Activated gamma-delta T cell treated with Interleukin-2 at 50 U/mL for 16 hours (primary cell): ENCODE results near the gene FHOD3.

ENCODE experiments used
- DNase-seq: peaks from one replicate; pipeline ENCODE4 v3.0.0-alpha.2; 2020

FHOD3 gene

DNA sequence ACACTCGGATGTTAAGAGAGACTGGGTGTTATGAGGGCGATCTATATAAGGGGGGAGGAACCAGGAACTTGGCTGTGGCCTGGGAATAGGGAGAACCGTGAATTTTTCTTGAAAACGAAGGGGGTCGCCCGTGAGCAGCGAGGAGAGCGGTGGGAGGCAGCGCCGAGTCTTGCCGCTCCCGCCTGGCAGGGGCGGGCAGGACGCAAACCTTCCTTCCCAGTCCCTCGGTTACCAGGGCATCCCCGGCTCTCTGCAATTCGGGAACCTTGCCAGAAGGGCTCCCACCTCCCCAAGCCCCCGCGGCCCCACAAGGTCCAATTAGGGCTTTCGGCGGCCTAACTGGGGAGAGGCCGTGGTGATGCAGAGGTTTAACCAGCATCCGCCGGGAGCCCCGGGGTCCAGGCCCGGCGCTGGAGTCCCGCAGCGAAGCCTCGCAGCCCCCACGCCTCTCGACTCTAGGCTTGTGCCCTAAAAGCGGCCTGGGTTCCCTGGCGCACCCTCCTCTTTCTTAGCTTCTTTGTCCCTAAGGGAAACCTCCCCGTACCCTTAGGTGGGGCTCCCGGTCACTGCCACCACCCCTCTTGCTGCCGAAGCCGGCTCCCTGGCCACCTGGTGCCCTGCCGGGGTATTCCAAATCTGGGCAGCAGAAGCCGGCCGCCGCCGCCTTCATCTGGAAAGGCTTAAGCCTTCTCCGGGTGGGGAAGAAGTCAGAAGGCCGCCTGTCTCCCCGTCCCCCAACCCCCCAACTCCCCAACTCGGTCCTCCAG is 680 bp upstream of the FHOD3 start:
- no peak for DNase-seq

DNA sequence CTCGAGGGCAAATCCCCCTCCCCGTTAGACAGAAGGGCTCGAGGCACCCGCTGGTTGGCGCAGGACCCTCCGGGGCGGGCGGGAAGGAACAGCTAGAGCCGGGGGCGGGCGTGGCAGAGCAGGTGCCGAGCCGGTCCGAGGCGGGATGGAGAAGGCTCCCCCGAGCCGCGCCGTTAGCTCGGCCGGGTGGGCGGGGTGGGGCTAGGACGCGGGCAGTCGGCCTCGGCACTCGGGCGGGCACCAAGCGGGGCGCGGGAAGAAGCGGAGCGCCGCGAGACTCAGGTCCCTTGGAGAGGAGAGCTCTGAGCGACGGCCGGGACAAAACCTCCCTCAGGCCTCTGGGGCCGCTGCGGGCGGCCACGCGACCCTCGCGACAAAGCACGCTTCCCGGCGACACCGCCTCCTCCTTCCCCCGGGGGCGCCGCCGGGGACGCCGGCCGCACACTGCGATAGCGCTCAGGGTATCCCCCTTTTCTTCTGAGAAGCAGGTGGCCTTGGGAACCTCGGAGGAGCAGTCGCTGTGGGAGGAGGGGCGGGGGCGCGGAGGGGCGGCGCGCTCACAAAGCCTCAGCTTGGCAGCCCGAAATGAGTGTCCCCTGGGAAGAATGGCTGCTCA is 721 bp downstream of the FHOD3 start:
- DNase-seq: no peak

DNA sequence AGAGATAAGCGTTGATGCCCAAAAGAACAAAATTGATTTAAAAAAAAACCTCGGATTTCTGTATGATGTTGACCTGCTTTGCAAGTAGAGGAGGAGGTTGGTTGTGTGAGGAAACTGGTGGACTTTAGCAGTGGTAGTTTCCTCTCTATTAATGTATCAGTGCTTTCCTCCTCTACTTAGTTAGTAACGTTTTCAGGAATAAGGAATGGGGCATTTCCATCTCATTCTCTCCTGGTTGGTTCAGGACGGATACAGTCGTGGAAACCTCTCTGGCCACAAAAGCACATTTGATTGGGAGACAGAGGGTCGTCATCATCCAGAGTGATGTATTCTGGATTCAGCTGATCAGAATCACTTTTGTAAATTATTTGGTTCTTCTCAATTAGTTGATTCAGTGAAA is 1.5 kb downstream of the FHOD3 start:
- no peak for DNase-seq

DNA sequence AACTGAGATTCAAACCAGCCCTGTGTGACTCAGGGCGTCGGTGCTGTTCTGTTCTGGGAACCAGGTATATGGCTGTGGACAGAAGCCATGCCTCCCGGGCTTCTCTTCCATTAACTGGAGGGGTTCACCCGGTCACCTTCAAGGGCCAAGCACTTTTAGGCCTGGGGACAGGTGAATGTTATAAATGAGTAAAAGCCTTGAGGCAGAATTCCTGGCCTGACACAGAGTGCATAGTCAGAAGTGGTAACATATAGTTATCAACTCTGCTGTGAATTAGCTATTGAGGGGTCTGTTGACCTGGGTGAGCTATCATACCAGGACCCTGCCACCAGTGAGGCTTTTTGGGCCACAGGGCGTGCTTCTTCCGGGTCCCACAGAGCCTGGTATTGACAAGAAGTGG is 2.7 kb downstream of the FHOD3 start:
- DNase-seq: no peak

DNA sequence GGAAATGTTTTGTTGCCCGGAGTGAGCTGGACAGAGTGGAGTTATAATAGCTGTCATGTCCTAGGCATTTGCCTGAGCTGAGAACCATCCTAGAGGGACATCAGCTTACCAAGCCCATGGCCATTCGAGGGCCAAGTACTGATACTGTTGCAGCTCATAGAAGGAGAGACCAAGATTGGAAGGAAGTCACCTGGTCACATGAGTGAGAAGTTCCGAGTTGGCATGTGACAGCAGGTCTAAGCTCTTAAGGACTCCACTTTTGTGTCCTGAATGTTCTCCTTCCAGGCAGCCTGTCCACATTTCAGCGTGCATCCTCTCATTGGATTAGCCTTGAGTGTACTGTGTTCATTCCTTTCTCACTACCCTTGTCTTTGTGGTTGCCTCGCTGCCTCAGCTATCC is 4.4 kb downstream of the FHOD3 start:
- DNase-seq: no peak

DNA sequence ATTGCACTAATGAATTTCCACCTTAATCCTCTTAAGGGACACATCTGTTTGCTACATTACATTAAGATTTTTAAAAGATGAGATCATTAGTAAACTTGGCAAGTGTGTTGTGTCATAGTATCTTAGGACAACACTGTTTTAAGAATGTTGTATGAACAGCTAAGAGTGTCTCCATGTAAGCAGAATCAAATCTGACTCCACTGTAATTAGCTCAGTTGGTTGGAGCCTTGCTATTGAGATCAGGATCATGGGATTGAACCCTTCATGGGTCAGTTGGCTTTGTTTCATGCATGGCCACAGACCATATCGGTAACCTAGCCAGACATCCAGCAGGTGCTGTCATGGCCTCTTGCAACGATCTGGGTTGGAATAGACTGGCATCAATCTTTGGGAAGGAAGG is 5.2 kb downstream of the FHOD3 start:
- DNase-seq: no peak

DNA sequence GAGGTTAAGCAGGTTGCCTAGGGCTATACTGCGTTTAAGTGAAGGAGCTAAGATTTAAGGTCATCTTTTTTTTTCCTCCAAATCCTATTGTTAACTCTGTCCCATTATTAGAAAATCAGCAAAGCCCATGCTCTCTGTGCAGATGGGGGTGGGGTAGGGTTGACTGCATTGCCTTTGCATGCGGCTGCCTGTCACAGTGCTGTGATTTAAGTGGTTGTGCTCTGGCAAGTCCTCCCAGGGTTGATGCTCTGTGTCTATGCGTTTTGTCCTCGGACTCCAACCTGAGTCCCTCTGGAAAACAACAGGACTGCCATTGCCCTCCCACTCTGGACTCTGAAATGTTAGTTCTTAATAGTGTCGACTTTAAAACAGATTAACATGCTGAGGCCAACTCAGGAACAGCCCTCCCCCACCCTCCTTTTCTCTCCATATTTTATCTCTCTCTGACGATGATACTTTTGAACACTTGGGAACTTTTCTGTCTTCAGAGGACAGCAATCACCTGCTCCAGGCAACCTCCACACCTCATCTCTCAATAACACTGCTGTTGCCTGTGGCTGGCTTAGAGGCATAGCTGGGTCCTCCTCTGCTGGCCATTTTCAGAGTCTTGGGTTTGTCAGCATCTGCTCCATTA is 5.8 kb downstream of the FHOD3 start:
- no peak for DNase-seq

DNA sequence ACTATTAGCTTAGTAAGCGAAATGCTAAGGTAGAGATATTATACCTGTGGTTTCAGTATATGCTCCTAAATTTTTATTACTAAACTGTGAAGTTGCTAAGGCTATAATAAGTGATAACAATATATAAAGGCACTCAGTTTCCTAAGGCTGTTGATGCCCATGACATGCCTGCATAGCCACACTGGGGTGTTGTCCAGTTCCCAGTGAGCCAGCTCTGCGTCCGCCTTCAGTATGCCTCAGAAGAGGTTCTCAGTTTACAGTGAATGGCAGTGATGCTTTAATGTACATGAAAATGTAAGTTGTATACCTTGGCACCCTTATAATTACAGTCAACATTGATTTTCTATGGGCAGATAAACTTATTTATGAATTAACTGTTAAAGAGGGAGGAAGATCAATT is 7.2 kb downstream of the FHOD3 start:
- no peak for DNase-seq

DNA sequence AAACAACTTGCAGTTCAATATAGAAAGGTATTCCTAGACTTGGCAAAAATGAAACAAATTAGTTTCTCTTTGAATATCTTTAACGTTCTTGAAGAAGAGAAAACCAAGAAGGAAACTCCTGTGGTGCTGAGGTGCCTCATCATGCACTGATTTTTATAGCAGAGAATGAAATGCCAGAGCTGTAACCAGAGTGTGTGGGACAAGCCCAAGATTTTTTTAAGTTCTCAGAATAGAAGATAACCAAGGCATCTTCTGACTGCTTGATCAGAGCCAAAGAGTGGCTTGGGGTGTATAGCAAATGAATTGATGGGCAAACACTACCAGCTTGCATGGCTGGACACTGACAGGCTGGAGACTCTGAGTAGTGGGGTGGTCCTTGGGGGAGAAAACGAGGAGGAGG is 7.9 kb downstream of the FHOD3 start:
- DNase-seq: no peak

DNA sequence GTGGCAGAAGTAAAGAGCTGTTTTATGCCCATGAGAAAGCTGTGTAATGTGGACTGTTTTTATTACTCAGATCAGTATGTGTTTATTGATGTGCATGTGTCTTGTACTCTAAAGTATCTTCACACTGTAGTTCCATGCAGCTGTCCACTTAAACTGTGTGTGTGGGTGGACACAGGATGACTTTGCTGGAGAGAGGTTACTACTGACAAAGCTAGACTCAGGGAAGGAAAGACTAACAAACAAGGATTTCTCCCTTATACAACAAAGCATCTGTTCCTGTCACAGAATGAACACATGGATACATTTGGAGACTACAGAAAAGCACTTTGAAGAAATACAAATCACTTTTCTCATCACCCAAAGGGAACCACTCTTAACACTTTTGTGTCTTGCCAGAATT is 10.0 kb downstream of the FHOD3 start:
- DNase-seq: no peak

DNA sequence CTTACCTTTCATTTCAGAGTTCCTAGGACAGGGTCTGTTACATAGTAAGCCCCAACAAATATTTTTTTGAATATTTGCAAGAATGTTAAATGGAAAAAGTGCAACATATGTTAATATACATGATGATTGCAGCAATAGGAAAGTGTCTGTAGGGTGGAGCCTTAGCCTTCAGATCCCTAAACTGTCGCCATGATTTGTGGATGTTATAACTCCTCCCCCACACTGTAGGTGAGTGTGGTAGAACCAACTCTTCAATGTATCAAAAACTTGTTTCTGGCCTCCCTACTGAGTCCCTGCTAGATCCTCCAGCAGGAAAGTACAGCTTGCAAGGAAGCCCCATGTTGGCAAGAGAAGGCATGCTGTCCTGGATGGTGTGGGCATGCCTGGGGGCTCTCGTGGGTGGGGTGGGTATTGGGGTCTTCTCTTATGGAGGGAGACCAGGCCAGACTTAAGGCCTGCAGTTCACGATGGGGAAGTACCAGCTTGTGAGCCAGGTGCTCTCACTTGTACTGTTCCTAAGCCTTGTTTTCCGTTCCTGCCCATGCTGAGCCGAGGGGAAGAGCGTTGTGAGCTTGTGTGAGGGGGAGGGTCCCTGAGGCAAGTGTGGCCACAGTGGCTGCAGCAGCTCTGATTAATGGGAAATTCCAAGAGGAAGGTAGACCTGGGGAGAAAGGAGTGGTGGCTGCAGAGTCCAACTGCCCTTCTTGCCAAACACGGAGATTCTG is 11.4 kb downstream of the FHOD3 start:
- DNase-seq: no peak

DNA sequence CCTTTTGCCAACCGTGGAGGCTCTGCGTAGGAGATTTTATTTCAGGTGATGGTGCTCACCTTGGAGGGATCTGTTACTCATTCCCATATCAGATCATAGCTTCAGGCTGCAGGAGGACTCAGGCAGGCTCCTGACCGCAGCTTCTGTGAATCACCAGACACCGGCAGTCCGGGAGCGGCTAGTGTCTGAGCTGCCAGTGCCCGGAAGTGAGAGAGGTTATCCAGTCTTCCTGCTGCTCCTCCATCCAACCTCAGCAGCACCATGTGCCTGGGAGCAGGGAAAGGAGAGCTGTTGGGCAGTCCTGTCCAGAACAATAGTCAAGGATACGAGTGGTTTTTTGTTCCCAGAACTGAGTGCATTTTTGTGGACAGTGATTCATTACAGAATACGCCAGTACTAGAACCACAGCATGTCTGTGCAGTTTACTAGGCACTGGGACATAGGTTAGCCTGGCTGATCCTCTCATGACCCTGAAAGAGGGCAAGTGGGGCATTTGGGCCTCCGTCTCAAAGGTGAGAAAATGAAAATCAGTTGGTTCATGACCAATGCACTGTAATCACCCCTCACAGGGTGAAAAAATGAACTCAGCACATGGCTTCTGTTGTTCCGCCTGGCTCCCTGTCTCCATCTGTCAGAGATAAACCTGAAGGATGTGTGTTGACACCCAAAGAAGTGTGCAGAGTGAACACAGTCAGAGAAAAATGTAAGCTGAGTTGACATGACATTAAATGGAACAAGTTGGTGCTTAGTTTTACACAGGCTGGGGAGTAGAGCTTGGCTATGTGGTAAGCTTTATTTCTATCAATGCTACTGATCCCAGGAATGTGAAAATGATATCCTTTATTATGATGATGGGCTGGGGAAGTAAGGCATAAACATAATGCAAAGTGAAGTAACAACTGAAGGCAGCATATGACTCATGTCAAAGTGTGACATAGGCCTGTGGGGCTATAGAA is 12.2 kb downstream of the FHOD3 start:
- no peak for DNase-seq

DNA sequence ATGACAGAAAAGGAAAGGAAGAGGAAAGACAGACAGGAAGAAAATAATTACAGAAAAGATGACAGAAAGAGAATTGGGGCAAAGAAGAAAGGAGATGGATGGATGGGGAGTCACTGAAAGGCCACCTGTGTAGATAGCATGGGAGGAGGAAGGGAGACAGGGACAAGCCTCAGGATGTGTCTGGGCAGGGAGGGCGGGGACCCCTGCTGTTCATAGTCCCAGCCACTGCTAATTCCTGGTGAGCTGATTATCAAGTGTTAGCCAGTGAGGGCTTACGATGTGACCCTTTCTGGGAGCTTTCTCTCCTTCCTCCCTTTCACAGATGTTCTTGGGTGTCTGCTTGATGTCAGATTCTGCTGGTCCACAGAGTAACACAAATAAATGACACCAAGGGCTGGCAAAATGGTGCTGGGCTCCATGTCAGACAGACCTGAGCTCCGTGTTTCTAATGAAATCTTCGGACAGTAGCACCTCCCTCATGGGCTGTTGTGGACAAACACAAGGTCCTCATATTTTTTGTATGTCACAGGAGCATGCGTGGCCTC is 13.6 kb downstream of the FHOD3 start:
- DNase-seq: no peak

DNA sequence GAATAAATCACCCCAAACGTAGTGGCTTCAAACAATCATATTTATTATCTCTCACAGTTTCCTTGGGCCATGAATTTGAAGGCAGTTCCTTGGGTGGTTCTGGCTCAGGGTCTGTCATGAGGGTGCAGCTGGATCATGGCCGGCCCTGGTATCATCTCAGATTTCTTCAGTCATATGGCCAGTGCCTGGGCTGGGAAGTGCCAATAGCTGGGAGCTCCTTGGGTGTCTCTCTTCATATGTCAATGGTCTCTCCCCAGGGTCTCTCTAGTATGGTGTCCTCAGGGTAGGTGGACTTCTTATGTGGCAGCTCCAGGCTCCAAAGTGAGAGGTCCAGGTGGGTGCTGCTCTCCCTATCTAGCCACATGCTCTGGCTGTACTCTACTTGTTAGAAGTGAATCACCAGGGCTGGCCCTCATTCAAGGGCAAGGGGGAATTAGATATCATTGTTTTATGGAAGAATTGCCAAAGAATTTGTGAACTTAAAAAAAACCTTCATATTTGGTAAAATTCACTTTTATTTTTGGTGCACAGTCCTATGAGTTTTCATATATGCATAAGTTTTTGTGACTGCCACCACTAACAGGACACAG is 15.4 kb downstream of the FHOD3 start:
- no peak for DNase-seq

DNA sequence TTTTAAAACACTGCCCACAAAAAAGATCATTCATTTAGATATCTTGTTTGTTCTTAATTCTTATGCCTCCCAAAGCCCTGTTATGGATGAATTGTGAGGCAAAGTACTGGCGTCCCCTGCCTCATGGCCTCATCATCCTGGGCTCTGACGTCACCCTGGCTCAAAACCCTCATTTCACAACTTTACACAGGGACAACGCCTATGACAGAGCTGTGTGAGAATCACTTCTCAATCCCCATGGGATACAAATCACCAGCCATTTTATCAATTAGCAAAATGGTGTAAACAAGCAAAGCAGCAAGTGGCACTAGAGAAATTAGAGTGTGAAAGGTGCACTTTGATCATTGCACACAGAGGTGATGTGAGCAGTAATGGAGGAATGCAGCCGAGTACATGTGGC is 16.6 kb downstream of the FHOD3 start:
- DNase-seq: no peak

DNA sequence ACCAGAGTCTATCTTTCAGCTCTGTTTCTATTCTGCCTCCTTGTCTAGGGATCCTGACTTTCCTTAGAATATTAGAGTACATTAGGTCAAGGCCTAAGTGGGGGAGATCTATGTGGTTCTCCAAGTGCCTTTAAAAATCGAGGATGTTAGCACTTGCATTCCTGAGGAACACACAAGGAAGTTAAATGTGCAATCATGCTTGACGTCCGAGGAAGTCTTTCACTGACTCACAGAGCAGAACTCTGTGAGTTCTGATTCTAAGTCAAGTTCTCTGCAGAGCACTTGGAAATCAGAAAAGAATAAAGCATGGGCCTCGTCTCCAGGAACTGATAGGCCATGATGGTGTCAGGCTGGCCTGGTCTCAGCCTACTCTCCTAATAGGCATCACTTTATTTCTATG is 17.2 kb downstream of the FHOD3 start:
- DNase-seq: no peak

DNA sequence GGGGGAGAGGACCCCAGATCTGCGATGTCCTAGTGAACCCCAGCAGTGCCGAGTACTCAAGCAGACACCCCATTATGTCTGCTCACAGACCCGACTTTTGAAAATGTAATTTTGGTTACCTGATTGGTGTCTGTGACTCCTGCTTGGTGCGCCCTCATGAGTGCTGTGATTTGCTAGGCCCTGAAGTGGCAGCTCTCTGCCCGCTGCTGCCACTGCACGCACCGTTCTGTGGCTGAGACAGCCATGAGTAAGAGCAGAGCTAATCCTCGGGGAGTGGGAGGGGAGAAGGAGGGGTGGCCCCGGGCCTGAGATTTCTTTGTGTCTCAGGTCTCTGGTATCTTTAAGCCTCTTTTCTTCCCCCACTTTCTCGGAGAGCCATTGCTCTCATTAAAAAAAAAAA is 18.2 kb downstream of the FHOD3 start:
- DNase-seq: no peak

DNA sequence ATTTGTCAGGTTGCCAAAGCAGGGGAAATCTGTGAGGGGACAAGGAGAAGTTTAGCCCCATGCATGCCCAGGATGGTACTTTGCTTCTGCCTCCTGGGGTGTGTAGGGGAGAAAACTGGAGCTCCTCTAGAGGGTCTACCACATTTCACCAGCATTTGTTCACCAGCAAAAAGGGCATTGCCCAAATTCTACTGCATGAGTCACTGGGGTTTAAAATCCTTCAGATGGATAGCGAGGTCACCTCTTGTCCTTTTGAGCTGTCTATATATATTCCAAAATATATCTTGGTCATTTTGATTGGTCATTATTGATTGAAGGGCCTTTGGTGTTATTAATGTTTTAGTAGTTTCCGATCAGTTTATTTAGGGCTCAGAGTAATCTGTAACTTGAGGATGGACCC is 18.7 kb downstream of the FHOD3 start:
- DNase-seq: no peak

DNA sequence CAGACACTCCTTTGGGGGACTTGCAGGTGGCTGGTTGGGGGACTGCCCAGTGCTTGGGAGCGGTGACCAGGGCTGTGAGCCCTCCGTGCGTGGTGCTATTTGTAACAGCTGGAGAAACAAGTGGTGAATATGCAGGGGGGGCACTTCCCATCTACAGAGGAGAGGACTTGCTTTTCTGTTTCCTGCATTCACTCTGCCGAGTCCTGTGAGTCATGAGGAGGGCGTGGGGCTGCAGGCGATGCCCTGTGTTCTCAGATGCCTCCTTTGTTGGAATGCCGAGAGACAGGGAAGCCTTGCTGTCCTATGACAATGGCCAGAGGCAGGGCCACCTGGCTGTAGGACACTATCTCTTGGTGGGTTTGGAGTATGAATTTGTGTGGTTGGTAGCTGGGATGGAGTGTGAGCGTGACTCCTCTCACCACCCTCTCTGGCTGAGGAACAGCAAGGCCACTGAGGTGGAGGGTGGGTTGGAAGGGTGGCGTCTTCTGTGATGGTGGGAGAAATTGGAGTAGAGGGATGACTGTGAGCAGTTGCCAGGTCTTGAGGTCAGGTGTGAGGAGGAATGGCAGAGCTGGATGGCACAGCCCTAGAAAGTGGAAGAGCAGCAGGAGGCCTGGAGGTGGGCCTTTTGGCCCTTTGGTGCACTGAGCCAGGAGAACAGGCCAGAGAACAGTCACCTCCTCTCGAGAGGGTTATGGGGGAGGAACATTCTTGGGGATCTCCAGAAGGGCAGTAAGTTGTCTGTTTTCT is 24.3 kb downstream of the FHOD3 start:
- DNase-seq: no peak

DNA sequence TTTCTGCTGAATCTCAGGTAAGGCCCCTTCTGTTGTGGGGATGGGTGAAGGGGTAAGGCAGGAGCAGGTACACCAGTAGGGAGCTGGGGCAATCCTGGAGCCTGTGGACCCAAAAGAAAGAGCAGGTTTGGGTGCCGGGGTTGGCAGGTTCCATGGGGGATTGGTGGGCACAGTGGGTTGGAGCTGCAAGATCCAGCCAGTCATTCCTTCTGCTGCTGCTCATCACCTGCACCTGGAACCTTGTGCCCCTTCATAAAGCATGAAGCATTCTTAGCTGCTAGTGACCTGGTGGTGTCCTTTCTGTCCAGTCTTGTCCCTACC is 24.9 kb downstream of the FHOD3 start:
- DNase-seq: no peak

DNA sequence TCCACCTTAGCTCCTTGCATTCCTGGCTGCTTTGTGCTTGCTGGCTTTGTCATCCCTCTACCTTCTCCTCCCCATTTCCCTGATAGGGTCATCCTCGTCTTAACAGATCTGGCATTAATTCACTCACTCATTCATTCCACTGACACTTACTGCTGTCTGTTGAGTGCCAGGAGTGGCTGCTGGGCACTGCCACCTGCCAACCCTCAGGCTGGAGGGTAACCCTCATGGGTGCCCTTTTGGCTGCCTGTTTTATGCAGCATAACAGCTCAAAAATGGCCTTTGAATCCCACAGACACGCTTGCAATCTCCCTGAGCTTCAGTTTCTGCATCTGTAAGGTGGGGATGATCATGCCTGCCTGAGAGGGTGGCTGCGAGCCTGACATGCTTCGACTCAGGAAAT is 25.2 kb downstream of the FHOD3 start:
- no peak for DNase-seq
